Limb (tissue), 2 donors: ENCODE data around the gene GLP2R.
"Not testable (repeated sequence)": the region's sequence is repeated elsewhere in the genome, so short reads cannot be mapped to it uniquely, and the experiment has no call there.

ENCODE experiments used
- DNase-seq, 2 donors: peaks; one replicate each; pipeline ENCODE4 v3.0.0-alpha.2; 2016; ENCODE audit errors: extremely low spot score in 2 of 2

GLP2R gene

DNA sequence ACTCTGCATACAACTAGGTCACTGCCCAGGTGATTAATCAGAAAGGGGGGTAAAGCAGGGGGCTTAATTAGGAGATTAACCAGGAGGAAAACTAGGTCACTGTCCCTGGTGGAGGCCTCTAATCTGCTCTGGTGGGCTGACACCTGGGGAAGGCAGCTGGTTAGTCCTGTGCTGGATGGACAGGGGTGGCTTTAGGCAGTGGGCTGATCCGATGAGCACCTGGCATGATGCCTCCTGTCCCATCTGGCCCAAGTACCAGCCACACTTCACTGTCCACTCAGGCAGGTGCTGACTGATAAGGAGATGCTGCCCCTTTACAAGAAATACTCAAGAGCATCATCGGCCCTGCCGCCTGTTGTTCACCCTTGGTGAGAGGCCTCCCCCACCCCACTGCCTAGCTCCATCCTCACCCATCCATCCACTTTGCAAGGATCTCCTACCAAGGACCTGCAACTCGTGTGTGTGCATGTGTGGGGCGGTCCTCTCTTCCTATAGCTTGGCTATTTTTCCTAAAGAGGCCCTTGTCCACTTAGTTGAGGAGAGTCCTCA lies 93.2 kb downstream of the GLP2R start:
- no peak for DNase-seq

- DNase-seq = not testable (repeated sequence)
These were observed 95.5 kb downstream of the GLP2R start for GRCh38 chr17:9921216-9921615.

DNA sequence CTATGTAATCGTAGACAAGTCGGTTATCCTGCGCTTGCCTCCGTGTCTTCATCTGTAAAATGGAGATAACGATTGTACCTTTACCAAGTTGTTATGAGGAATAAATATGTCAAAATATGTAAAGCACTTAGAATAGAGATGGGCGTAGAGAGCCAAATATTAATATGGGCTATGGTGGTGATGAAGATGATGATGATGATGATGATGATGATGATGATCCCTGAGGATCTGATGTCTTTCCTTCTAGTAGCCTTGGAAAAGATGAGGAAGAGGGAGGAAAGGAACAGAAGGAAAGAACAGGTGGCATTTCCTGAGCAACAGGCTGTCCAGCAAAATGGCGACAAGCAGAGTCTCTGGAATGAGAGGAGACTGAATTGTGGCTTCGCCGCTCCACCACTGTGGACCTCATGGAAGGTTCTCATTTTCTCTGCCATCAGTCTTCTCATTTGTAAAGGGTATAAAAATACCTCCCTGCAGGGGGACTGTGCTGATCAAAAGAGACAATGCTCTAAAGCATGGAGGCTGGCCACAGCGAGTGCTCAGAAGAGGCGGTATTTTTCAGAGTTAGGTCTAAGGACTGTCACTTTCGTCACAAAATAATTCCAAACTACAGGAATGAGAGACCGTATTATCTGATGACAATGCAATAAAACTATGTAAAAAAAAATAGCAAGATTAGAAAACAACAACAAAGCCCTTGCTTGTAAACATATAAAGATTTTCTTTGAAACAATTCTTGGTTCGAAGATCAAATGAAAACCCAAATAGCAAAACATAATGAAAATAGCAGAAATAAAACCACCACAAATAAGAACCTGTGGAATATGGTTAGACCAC lies 96.5 kb downstream of the GLP2R start:
- no peak for DNase-seq

- DNase-seq = peak; percentile 57 to 84
These were observed 99.0 kb downstream of the GLP2R start for GRCh38 chr17:9924735-9925191.

DNA sequence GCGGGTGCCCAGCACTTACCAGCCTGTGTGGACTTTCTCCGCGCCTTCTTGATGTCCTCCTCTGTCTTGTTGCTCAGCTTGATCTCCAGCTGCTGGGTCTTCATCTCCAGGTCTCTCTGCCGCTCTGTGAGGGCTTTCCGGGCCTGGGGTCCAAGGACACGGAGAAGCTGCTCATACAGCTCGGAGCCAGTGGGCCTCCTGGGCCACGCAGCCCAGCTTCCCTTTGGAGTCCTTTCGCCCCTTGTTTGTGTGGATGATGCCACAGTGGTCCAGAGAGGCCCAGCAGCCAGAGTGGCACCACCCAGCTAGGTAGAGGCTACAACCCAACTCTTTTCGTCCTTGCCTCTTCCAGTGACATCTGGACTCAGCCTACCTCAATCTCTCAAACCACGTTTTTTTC lies 99.7 kb downstream of the GLP2R start:
- no peak for DNase-seq

GRCh38 chr17:9926150-9926804 lies 100.6 kb downstream of the GLP2R start:
- no peak for DNase-seq

DNA sequence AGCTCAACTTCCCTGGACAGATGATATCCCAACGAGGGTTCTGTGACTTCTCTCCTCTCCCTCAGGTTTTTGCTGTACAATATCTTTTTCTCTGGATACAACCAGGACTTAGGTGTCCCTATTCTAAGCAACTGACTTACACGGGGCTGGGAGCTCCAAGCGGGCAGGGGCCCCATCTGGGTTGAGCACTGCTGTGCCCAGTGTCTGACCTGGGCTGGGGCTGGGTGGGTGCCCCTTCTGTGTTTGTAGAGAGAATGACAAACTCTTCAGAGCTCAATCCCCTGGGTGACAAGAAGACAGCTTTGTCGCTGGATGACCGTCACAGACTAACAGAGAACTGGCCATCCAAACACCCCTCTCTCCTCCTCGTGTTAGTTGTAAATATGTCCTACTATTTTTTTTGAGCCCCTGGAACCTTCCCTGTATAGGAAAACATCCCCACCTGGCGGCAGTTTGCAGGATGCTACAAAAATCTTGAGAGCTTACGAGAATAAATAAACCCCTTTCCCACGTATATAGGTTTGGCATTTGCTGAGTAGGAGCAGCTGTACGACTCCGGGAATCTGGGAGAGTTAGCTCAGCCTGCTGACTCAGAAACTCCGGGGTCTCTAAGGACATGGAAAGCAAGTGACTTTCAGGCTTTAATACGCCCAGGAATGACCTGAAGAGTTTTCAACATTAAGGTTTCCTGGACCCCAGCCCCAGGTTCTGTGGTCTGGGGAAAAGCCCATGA lies 103.0 kb downstream of the GLP2R start:
- peak; percentile 78 to 88 for DNase-seq

GRCh38 chr17:9929871-9930270 lies 104.1 kb downstream of the GLP2R start:
- DNase-seq = no peak

DNA sequence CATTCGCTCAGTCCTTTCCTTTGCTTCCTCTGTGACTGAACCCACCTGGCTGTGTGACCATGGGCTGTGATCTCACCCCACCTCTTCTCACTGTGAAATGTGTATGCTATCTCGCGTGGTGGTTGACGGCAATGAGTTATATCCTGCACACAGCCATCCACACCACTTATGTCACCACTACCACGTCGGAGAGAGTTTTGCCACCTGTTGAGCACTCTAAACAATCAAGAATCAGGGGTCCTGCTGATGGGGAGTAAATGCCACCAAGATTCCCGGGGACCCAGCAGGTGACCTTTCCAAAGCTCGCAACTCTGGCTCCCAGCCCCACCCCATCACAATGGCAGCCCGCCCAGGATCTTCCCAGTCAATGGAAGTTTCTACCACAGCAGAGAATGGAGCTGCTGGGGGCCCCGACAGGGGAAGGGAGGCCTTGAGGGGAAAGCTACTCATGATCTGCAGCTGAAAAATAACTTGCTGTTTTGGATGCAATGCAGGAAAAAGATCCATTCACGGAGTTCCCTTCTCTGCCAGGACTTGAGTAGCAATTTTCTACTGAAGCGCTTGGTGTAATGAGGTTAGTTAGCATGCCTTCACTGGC lies 105.5 kb downstream of the GLP2R start:
- DNase-seq = peak in 1 of 2 donors; percentile 43

DNA sequence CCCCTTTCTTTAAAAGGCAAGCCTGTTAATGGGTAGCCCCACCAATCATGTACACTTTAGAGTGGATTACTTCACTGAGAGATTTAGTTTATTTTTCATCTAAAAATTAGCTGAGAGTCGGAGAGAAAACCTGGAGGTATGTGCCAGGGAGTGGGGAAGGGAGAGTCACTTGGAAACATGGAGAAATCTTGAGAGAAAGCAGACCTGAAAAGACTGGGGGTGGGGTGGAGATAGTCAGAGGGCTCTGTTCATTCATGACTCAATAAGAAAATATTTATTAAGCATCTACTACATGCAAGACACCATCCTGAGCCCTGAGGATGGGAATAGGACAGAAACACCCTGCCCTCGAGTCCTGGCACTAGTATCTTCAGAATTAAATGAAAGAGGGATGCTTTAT lies 106.8 kb downstream of the GLP2R start:
- no peak for DNase-seq

DNA sequence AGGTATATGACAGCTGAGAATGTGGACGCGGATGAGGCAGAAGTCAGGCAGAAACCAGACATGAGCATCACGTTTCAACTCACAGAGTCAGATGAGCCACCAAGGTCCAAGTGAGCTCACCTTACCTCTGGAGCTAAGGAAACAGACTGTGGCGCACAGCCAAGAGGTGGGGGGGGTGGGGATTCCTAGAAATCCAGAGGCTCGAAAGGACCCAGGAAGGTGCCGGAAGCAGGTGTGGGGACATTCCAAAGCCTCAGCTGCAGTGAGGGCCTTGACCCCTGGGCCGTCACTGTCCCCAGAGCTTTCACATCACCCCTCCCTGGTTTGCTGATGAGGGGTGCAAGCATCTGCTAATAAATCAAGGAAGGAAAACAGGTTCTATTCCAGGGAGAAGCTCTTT lies 108.6 kb downstream of the GLP2R start:
- DNase-seq = no peak

- DNase-seq = no peak
These were observed 109.7 kb downstream of the GLP2R start for GRCh38 chr17:9935408-9935807.

- no peak for DNase-seq
These were observed 110.4 kb downstream of the GLP2R start for GRCh38 chr17:9936095-9936494.

- DNase-seq = peak; percentile 46
These were observed 111.6 kb downstream of the GLP2R start for GRCh38 chr17:9937241-9937761.

GRCh38 chr17:9937901-9938300 lies 112.2 kb downstream of the GLP2R start:
- DNase-seq = no peak

DNA sequence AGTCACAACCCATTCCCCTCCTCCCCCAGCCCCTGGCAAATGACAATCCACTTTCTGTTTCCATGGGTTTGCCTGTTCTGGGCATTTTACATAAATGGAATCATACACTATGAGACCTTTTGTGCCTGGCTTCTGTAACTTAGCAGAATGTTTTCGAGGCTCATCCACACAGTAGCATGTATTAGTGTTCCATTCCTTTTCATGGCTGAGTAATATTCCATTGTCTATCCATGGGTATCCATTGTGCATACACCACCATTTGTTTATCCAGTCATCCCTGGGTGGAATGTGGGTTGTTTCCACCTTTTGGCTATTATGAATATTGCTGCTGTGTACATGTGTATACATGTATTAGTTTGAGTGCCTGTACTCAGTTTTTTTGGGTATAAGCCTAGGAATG lies 113.0 kb downstream of the GLP2R start:
- no peak for DNase-seq

DNA sequence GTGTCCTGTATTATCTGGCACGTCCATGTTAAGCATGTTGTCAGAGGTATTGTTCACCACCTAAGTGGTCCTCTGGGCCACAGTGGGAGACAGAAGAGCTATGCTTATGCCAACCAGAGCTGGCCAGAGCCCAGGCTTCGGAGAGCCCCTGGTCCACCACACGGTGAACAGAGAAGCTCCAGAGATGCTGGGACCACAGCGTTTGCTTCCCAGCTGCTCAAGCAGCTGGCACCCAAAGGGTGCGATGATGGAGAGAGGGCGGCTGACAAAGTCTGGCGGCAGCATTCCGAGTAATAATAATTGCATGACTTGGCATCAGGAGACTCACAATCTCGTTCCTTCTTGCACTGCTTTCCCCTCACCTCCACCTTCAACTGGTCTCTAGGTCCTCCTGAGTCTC lies 115.1 kb downstream of the GLP2R start:
- DNase-seq = no peak

DNA sequence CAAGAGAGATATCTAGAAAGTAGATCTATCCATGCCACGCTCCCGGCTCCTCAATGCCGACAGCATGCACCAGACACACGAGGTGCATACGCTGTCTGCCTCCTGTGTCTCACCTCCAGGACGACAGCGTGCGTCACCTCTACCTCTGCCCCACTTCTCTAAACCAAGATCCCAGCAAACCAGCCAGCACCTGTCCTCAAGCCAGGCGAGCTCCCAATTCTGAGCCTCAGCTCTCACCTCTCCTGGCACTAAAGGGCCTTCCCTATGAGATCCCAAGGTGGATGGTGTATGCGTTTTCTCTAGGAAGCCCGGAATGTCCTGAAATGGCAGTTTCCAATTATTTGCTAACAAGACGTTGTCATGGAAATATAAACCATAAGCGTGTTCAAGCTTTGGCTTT lies 115.6 kb downstream of the GLP2R start:
- DNase-seq = no peak
